Stimulated activated naive CD8-positive, alpha-beta T cell treated with anti-CD3 and anti-CD28 coated beads, Interleukin-15, amount 100 ng/mL, for 72 hours (primary cell): ENCODE results near the gene MOXD1.
"Not testable (repeated sequence)": the region's sequence is repeated elsewhere in the genome, so short reads cannot be mapped to it uniquely, and the experiment has no call there.

Source experiments
- ATAC-seq: fragments of 150-1000 bp; cut with Tn5 transposase; 2 replicates; pipeline ENCODE4 v1.10.0; 2021; ENCODE audit warnings: mild to moderate bottlenecking, moderate library complexity
- DNase-seq, 2 donors: peaks; one replicate each; pipeline ENCODE4 v3.0.0; 2021 to 2022
- H3K27ac Mint-ChIP-seq, 2 donors: one replicate each; pipeline ENCODE4 v1.8.0; 2022; ENCODE audit warnings: mild to moderate bottlenecking in 2 of 2, mixed read lengths in 2 of 2, moderate library complexity in 2 of 2
- H3K27me3 Mint-ChIP-seq: one replicate; pipeline ENCODE4 v1.8.0; 2022; ENCODE audit warnings: mixed read lengths
- H3K4me1 Mint-ChIP-seq: one replicate; pipeline ENCODE4 v1.8.0; 2022; ENCODE audit warnings: mild to moderate bottlenecking, mixed read lengths
- H3K4me3 Mint-ChIP-seq, 2 donors: one replicate each; pipeline ENCODE4 v1.8.0; 2022; ENCODE audit warnings: mild to moderate bottlenecking in 2 of 2, mixed read lengths in 2 of 2, moderate library complexity in 1 of 2
- H3K9me3 Mint-ChIP-seq, 2 donors: one replicate each; pipeline ENCODE4 v1.8.0; 2022; ENCODE audit warnings: mixed read lengths in 2 of 2

MOXD1 gene

GRCh38 chr6:132381381-132381780 is 19.9 kb downstream of the MOXD1 start:
- H3K4me3 Mint-ChIP-seq: no peak overlapping the region
- H3K4me1 Mint-ChIP-seq: no peaks in the 10 kb centered on the region
- H3K9me3 Mint-ChIP-seq: peaks cover 5 to 7% of the 10 kb centered on the region in 2 donors
- no peak for DNase-seq
- ATAC-seq: no peak
- no peak overlapping the region for H3K27ac Mint-ChIP-seq
- H3K27me3 Mint-ChIP-seq: peaks cover 42% of the 10 kb centered on the region

DNA sequence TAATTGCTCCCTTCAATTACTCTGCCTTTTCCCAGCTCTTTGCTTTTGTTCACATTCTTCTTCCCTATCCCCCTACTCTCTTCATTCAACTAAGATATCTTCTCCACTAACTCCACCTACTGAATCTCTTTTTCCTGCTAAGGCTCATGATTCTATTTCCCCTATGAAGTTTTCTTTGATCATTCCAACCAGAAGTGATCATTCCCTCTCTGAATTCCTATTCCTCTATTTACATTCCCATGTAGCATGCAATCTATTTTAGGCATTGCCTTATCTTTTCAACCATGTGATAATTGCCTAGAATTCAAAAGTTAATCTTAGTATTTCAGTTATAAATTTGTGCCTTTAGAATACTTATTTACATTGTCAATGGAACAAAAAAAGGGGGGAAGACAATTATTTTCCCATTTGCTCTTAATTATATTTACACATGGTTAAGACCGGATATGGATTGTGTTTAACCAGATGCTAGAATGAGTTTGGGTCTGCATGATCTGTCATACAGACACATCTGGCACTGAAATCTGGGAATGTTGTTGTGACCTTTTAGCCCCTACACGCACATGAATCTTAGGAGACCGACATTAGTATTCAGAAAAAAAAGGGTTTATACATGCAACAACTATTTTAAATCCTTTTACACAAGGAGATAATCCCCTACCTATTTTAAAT is 20.8 kb downstream of the MOXD1 start:
- H3K27me3 Mint-ChIP-seq: peaks cover 44% of the 10 kb centered on the region
- DNase-seq: no peak
- H3K27ac Mint-ChIP-seq: no peak overlapping the region
- ATAC-seq: no peak
- H3K4me3 Mint-ChIP-seq: no peak overlapping the region
- H3K9me3 Mint-ChIP-seq: peaks cover 5 to 7% of the 10 kb centered on the region in 2 donors
- no peaks in the 10 kb centered on the region for H3K4me1 Mint-ChIP-seq

GRCh38 chr6:132369526-132369925 is 31.7 kb downstream of the MOXD1 start:
- ATAC-seq: no peak
- no peak for DNase-seq
- Mint-ChIP-seq H3K27ac (no peak overlapping the region), H3K27me3 (peaks cover 29% of the 10 kb centered on the region), H3K9me3 (no peaks in the 10 kb centered on the region), H3K4me3 (no peak overlapping the region), H3K4me1 (peaks cover 25% of the 10 kb centered on the region)

DNA sequence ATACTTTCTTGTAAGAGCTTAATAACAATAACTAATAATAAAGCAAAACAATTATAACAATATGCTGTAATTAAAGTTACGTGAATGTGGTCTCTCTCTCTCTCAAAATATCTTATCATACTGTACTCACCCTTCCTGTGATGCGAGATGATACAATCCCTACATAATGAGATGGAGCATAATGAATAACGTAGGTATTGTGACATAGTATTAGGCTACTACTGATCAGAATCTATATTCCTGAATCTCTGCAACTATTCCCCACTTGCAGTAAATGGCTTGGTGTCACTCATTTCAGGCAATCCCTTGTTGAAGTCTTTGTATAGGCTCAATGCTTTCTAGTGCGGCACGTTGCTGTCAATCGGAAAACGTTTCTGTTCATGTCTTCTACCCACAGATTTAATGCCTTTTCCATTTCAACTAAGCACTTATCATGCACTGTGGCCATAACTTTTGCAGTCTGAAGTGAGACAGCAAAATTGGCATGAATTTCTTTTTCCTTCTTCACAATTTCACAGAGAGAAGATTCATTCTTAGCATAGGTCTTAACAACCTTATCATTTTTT is 32.3 kb downstream of the MOXD1 start:
- Mint-ChIP-seq H3K9me3 (no peaks in the 10 kb centered on the region), H3K4me3 (no peak overlapping the region), H3K4me1 (peaks cover 26% of the 10 kb centered on the region), H3K27me3 (peaks cover 27% of the 10 kb centered on the region), H3K27ac (no peak overlapping the region)
- DNase-seq (no peak), ATAC-seq (no peak)

GRCh38 chr6:132365281-132365907 is 35.9 kb downstream of the MOXD1 start:
- H3K27ac Mint-ChIP-seq: no peak overlapping the region
- peaks cover 39% of the 10 kb centered on the region for H3K4me1 Mint-ChIP-seq
- peaks cover 27% of the 10 kb centered on the region for H3K27me3 Mint-ChIP-seq
- DNase-seq (peak; percentile 14 to 39), ATAC-seq (peak; percentile 99)
- peak overlapping the region; percentile 17 to 59 for H3K4me3 Mint-ChIP-seq
- H3K9me3 Mint-ChIP-seq: no peaks in the 10 kb centered on the region

DNA sequence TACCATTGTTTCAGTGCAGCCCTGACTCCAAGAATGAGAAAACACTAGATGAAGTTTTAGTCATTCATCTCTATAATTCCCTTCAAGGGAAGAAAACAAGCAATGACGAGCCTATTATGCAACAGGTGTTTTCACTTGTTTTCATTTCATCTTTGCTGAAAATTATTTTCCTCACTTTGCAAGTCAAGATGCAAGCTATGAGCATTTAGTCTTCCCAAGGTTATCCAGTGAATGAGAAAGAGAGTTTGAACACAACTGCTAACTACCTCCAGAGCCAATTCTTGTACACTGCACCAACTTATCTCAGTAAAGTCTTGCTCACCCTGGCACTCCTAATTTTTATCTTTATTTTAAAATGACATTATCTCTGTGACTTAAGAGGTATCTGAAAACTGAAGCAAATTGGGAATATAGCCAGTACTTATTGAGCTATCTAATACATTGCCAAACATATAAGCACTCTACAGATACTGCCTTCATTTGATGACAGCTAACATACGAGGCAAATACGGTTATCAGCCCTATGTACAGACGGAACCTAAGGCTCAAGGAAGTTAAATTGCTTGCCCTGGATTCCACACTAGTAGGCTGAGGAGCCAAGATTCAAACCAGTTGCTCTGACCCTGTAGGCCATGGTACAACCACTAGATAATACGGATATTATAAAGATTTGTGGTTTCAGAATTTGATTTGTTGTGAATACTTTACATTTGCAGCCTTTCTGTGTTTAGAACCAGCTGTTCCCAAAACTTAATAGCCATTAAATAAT is 36.8 kb downstream of the MOXD1 start:
- H3K27ac Mint-ChIP-seq: no peak overlapping the region
- ATAC-seq (no peak), DNase-seq (no peak)
- peaks cover 39% of the 10 kb centered on the region for H3K4me1 Mint-ChIP-seq
- no peak overlapping the region for H3K4me3 Mint-ChIP-seq
- no peaks in the 10 kb centered on the region for H3K9me3 Mint-ChIP-seq
- H3K27me3 Mint-ChIP-seq: peaks cover 25% of the 10 kb centered on the region

DNA sequence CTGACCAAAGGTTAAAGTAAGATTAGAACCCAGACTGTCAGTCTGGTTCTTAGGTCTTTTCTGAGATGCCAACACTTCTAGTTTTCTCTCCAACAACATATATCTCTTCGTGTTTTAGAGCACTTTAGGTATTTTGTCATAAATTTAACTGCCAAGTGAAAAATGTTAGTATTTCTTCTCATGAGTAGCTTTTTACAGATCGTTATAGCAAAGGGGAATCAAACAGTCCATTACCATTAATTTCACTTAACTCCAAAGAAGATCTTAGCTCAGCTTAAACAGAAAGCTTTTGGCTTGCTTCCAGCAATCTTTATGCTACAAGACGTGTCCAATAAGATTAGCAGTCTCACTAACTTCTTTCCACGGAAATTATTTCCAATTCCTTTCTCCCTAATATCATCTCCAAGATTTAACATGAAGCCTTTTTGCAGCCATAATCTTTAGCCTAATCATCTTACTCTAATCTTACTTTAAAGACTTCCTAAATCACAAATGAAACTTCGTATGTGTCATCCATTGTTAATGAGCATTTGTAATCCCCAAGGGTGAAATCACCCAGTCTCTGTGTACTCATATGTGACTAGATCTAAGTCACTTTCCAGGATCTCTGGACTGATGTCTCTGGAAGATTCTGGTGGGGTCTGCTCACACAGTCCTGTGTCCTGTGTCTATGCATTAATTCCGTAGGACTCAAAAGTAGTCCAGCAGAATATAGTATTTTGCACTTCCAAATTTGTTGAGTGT is 38.7 kb downstream of the MOXD1 start:
- peaks cover 39% of the 10 kb centered on the region for H3K4me1 Mint-ChIP-seq
- no peaks in the 10 kb centered on the region for H3K9me3 Mint-ChIP-seq
- H3K27ac Mint-ChIP-seq: no peak overlapping the region
- H3K4me3 Mint-ChIP-seq: no peak overlapping the region
- ATAC-seq (no peak), DNase-seq (no peak)
- H3K27me3 Mint-ChIP-seq: peaks cover 18% of the 10 kb centered on the region

DNA sequence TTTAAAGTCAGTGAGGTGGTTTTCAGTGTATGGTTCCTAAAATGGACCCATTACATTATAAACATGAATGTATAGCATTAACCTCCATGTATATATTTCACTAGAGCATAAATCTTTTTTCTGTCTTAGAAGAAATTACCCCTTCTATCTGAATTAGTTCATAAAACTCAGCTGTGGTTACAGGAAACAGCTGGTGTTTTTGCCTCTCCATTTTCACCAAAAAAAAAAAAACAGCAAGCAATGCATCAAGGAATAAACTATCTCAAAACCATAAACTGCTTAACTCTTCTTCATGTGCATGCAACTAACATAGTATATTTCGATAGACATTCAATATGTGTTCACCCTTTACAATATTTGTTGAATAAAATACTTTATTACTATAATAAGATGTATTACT is 40.2 kb downstream of the MOXD1 start:
- peaks cover 30% of the 10 kb centered on the region for H3K4me1 Mint-ChIP-seq
- no peak for DNase-seq
- H3K4me3 Mint-ChIP-seq: no peak overlapping the region
- no peak for ATAC-seq
- H3K9me3 Mint-ChIP-seq: no peaks in the 10 kb centered on the region
- H3K27me3 Mint-ChIP-seq: peaks cover 18% of the 10 kb centered on the region
- H3K27ac Mint-ChIP-seq: no peak overlapping the region

- no peak overlapping the region for H3K27ac Mint-ChIP-seq
- no peak overlapping the region for H3K4me3 Mint-ChIP-seq
- peaks cover 0 to 7% of the 10 kb centered on the region in 2 donors for H3K9me3 Mint-ChIP-seq
- no peak for ATAC-seq
- H3K4me1 Mint-ChIP-seq: peaks cover 26% of the 10 kb centered on the region
- H3K27me3 Mint-ChIP-seq: peaks cover 18% of the 10 kb centered on the region
- no peak for DNase-seq
These were observed 41.4 kb downstream of the MOXD1 start for GRCh38 chr6:132359886-132360285.

DNA sequence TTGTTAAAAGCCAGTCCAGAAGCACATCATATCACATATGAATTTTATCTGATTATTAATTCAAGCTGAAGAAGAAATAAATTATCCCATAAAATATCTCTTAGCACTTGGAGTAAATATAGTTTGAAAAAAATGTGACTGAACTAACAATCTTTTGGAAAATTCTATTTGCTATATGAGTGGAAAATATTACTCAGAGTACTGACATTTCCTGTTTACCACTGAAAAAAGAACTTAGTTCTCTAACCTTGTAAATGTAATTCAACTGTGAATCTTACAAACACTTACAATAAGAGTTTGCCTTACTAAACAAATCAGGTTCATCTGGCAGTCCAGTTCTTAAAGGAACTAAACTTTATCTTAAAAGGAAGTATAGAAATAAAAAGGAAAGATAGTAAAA is 44.2 kb downstream of the MOXD1 start:
- H3K27ac Mint-ChIP-seq: peak overlapping the region in 1 of 2 donors; percentile 34
- H3K4me1 Mint-ChIP-seq: peaks cover 36% of the 10 kb centered on the region
- no peak for DNase-seq
- H3K9me3 Mint-ChIP-seq: peaks cover 1 to 20% of the 10 kb centered on the region in 2 donors
- H3K4me3 Mint-ChIP-seq: no peak overlapping the region
- H3K27me3 Mint-ChIP-seq: peaks cover 19% of the 10 kb centered on the region
- ATAC-seq: no peak

- Mint-ChIP-seq H3K27me3 (peaks cover 21% of the 10 kb centered on the region), H3K4me3 (peak overlapping the region; percentile 34 to 55), H3K27ac (no peak overlapping the region), H3K9me3 (peaks cover 11 to 26% of the 10 kb centered on the region in 2 donors), H3K4me1 (peaks cover 41% of the 10 kb centered on the region)
- ATAC-seq: peak; percentile 55
- peak; percentile 8 to 35 for DNase-seq
These were observed 46.6 kb downstream of the MOXD1 start for GRCh38 chr6:132354517-132355167.

GRCh38 chr6:132351986-132352385 is 49.3 kb downstream of the MOXD1 start:
- Mint-ChIP-seq H3K4me1 (peaks cover 41% of the 10 kb centered on the region), H3K27me3 (peaks cover 23% of the 10 kb centered on the region), H3K9me3 (peaks cover 11 to 27% of the 10 kb centered on the region in 2 donors)
- not testable (repeated sequence) for H3K4me3 Mint-ChIP-seq, ATAC-seq, H3K27ac Mint-ChIP-seq, DNase-seq

DNA sequence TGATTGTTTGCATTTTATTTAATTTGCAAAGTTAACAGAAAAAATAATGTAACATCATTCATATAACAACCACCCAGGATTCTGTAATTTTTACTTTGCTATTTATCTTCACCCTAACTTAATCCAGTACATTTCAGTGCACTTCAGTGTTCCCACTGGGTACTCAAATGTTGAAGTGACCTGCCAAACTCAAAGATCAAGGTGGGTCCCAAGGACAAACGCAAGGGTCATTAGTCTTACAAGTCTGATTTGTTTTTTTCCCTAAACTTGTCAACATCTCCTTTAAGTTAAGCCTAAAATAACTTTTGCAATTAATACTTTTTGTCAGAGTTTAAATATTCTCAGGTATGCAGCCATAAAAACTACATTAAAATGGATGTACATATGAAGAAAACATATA is 53.0 kb downstream of the MOXD1 start:
- H3K4me3 Mint-ChIP-seq: no peak overlapping the region
- no peak overlapping the region for H3K27ac Mint-ChIP-seq
- DNase-seq: no peak
- H3K27me3 Mint-ChIP-seq: peaks cover 14% of the 10 kb centered on the region
- peaks cover 16% of the 10 kb centered on the region for H3K4me1 Mint-ChIP-seq
- H3K9me3 Mint-ChIP-seq: peaks cover 15 to 16% of the 10 kb centered on the region in 2 donors
- no peak for ATAC-seq

GRCh38 chr6:132344811-132345210 is 56.5 kb downstream of the MOXD1 start:
- ATAC-seq: no peak
- peaks cover 6 to 23% of the 10 kb centered on the region in 2 donors for H3K9me3 Mint-ChIP-seq
- H3K4me3 Mint-ChIP-seq: no peak overlapping the region
- H3K4me1 Mint-ChIP-seq: no peaks in the 10 kb centered on the region
- H3K27me3 Mint-ChIP-seq: peaks cover 20% of the 10 kb centered on the region
- DNase-seq: no peak
- H3K27ac Mint-ChIP-seq: no peak overlapping the region

DNA sequence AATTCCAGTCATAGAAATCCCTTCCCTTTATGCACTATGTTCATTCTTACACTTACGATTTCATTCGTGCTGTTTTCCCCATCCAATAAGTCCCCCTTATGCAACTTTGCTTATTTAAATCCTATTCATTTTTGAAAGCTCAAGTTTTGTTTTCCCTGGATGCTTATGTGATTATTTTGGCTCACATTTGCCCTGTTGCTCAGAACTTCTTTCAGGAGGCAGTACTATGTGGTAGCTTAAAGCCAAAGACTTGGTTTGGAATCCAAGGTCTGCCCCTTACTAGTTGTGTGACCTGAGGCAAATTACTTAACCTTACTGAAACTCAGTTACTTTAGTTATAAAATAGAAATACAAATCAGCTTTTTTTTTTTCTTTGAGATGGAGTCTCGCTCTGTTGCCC is 59.6 kb downstream of the MOXD1 start:
- Mint-ChIP-seq H3K27ac (no peak overlapping the region), H3K4me3 (no peak overlapping the region), H3K27me3 (peaks cover 24% of the 10 kb centered on the region), H3K4me1 (no peaks in the 10 kb centered on the region), H3K9me3 (peaks cover 6 to 20% of the 10 kb centered on the region in 2 donors)
- ATAC-seq (no peak), DNase-seq (no peak)
